ENCODE data around the gene DNM3.

DNA sequence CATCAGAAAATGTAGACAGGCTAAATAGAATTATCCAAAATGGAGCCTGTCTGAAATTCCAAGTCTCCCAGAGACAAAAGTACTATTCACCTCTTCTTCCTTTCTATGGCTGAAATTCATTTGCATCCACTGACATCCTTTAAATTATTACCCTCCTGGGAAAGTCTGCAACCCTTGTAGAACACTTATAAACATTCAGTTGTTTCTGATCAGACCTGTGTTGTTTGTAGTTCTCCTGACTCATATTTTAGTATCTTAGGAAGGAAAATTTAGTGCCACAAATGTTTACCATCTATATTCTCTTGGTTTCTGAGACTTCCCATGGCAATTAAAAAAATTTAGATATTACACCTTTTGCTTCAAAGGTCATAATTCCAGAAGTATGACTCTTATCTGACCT, 509.6 kb downstream of the DNM3 start:
- TF ChIP-seq EZH2 (IDR thresholded peaks at IDR 0.05; ENCODE audit: insufficient read depth, poor library complexity, severe bottlenecking) (no peak), EZH2phosphoT487 (IDR thresholded peaks at IDR 0.05; ENCODE audit: insufficient read depth, low read depth) (no peak)

Measured in GM23248 (cell line).